HCT116 (cell line): ENCODE measurements around the gene ZGPAT. TPM values are rescaled to one million over a fixed set of nuclear protein-coding genes. Genes with fewer than 3 reads are reported as not detected.

Source experiments
- ATAC-seq: fragments of 200-7000 bp; cut with Tn5 transposase; 2 replicates; pipeline ENCODE4 v1.9.1; 2020; ENCODE audit warnings: mild to moderate bottlenecking, moderate library complexity
- BruUV-seq: library from RNA; stranded (reverse); fragments of 400-500 nt; replicated peaks from 2 replicates; lab custom pipeline; 2021; lab: Mats Ljungman, UMichigan
- CTCF ChIA-PET: fragments of 300-600 bp; sonication (Branson Sonifier 250); formaldehyde crosslinking; loops from one replicate; lab custom pipeline; 2021; ENCODE audit warnings: antibody characterized with exemption; lab: Charles Lee
- POLR2A ChIA-PET: fragments of 300-600, 350-600 bp; sonication (Branson Sonifier 250); formaldehyde crosslinking; loops from one replicate; lab custom pipeline; 2021; ENCODE audit warnings: antibody characterized with exemption; lab: Charles Lee
- RAD21 ChIA-PET, 2 experiments: fragments of 300-600 bp; sonication (Branson Sonifier 250); formaldehyde crosslinking; loops; one replicate each; lab custom pipeline; 2023; ENCODE audit warnings: low total read pairs in 2 of 2; ENCODE audit not compliant: uncharacterized antibody in 2 of 2, unreplicated experiment in 2 of 2, low non-redundant PET in 1 of 2; lab: Charles Lee
- DNase-seq: peaks from one replicate; pipeline ENCODE4 v3.0.0-alpha.2; 2010; ENCODE audit warnings: low read depth, low spot score
- H2AFZ ChIP-seq: fragments of 200-600 bp; shearing (Covaris generic), sonication (generic); 2 replicates; pipeline ENCODE4 v1.6.1; 2017; ENCODE audit warnings: low read depth, mixed run types, mixed read lengths, antibody characterized with exemption, low read length; ENCODE audit not compliant: poor library complexity, severe bottlenecking
- H3K27ac ChIP-seq: 2 replicates; pipeline ENCODE4 v1.5.1; 2012; ENCODE audit warnings: low read depth, low read length
- H3K27me3 ChIP-seq: fragments of 200-600 bp; sonication (generic); 2 replicates; pipeline ENCODE4 v1.6.1; 2016; ENCODE audit warnings: mixed run types, low read length, mixed read lengths; ENCODE audit not compliant: insufficient read depth
- H3K36me3 ChIP-seq, 2 experiments: fragments of 200-500 bp in 1 of 2; fragments of 200-600 bp in 1 of 2; sonication (Bioruptor generic) in 1 of 2; sonication (generic) in 1 of 2; 2 replicates each; pipeline versions ENCODE4 v1.5.1 to v1.6.1; 2014 to 2016; ENCODE audit warnings: low read length in 2 of 2, inconsistent platforms in 1 of 2, mixed read lengths in 1 of 2, mixed run types in 1 of 2; ENCODE audit not compliant: insufficient read depth in 2 of 2, control insufficient read depth in 1 of 2
- H3K4me1 ChIP-seq, 2 experiments: fragments of 200-600 bp in 1 of 2; sonication (generic) in 1 of 2; 2 replicates each; pipeline versions ENCODE4 v1.5.1 to v1.6.1; 2012 to 2017; ENCODE audit warnings: low read length in 2 of 2, inconsistent platforms in 1 of 2, mild to moderate bottlenecking in 1 of 2, mixed read lengths in 1 of 2, mixed run types in 1 of 2, moderate library complexity in 1 of 2; ENCODE audit not compliant: insufficient read depth in 2 of 2, control insufficient read depth in 1 of 2
- H3K4me2 ChIP-seq: fragments of 200-600 bp; sonication (generic); 2 replicates; pipeline ENCODE4 v1.6.1; 2017; ENCODE audit warnings: mixed run types, low read length, mixed read lengths
- H3K4me3 ChIP-seq, 2 experiments: fragments of 200-600 bp in 1 of 2; sonication (generic) in 1 of 2; replicated peaks in 1 of 2; 2 replicates each; pipeline ENCODE4 v1.5.1; 2011 to 2016; ENCODE audit warnings: low read length in 2 of 2, control low read depth in 1 of 2, low read depth in 1 of 2, mild to moderate bottlenecking in 1 of 2, mixed read lengths in 1 of 2, mixed run types in 1 of 2
- H3K79me2 ChIP-seq: fragments of 200-600 bp; sonication (generic); 2 replicates; pipeline ENCODE4 v1.6.1; 2017; ENCODE audit warnings: mild to moderate bottlenecking, mixed run types, low read length, moderate library complexity, mixed read lengths; ENCODE audit not compliant: insufficient read depth
- H3K9ac ChIP-seq: fragments of 200-600 bp; sonication (generic); 2 replicates; pipeline ENCODE4 v1.6.1; 2016; ENCODE audit warnings: low read length, mixed read lengths
- H3K9me2 ChIP-seq: fragments of 200-600 bp; sonication (generic), shearing (Covaris generic); 2 replicates; pipeline ENCODE4 v1.6.1; 2017; ENCODE audit warnings: mixed run types, mild to moderate bottlenecking, moderate library complexity; ENCODE audit not compliant: insufficient read depth
- H3K9me3 ChIP-seq, 2 experiments: fragments of 200-500 bp in 1 of 2; fragments of 200-600 bp in 1 of 2; sonication (Bioruptor generic) in 1 of 2; sonication (generic) in 1 of 2; 2 replicates each; pipeline ENCODE4 v1.6.1; 2014 to 2017; ENCODE audit warnings: low read length in 2 of 2, mixed read lengths in 2 of 2, inconsistent platforms in 1 of 2, low read depth in 1 of 2, mild to moderate bottlenecking in 1 of 2, mixed run types in 1 of 2, moderate library complexity in 1 of 2; ENCODE audit not compliant: control insufficient read depth in 1 of 2, insufficient read depth in 1 of 2
- H4K20me1 ChIP-seq: fragments of 200-600 bp; sonication (generic), shearing (Covaris generic); 2 replicates; pipeline ENCODE4 v1.6.1; 2017; ENCODE audit warnings: mixed run types, mild to moderate bottlenecking, moderate library complexity; ENCODE audit not compliant: insufficient read depth
- ATF3 ChIP-seq: IDR thresholded peaks from 2 replicates; pipeline ENCODE4 v1.6.1; 2012
- EZH2 ChIP-seq: fragments of 200-600 bp; sonication (generic); IDR thresholded peaks from 2 replicates; pipeline ENCODE4 v1.6.1; 2017; ENCODE audit warnings: antibody characterized with exemption, mixed run types
- EZH2phosphoT487 ChIP-seq: fragments of 200-600 bp; IDR thresholded peaks from 2 replicates; pipeline ENCODE4 v1.6.1; 2018; ENCODE audit warnings: antibody characterized with exemption, borderline replicate concordance
- FOSL1 ChIP-seq: IDR thresholded peaks from 2 replicates; pipeline ENCODE4 v1.6.1; 2012; ENCODE audit warnings: low read depth
- JUND ChIP-seq: IDR thresholded peaks from 2 replicates; pipeline ENCODE4 v1.6.1; 2012
- MAX ChIP-seq: IDR thresholded peaks from 2 replicates; pipeline ENCODE4 v1.6.1; 2012
- POLR2AphosphoS5 ChIP-seq: IDR thresholded peaks from 2 replicates; pipeline ENCODE4 v1.6.1; 2011; ENCODE audit warnings: mild to moderate bottlenecking, low read depth, low read length, moderate library complexity
- REST ChIP-seq: IDR thresholded peaks from 2 replicates; pipeline ENCODE4 v1.6.1; 2012; ENCODE audit warnings: low read depth
- SP1 ChIP-seq: IDR thresholded peaks from 2 replicates; pipeline ENCODE4 v1.6.1; 2012; ENCODE audit warnings: low read depth
- SRF ChIP-seq: IDR thresholded peaks from 2 replicates; pipeline ENCODE4 v1.6.1; 2012; ENCODE audit warnings: low read depth
- YY1 ChIP-seq: IDR thresholded peaks from 2 replicates; pipeline ENCODE4 v1.6.1; 2011; ENCODE audit warnings: low read length, low read depth, moderate library complexity, mild to moderate bottlenecking; ENCODE audit not compliant: insufficient replicate concordance; ENCODE audit errors: extremely low read depth
- ZBTB33 ChIP-seq: IDR thresholded peaks from 2 replicates; pipeline ENCODE4 v1.6.1; 2011; ENCODE audit warnings: mild to moderate bottlenecking, low read length, moderate library complexity; ENCODE audit not compliant: insufficient replicate concordance; ENCODE audit errors: extremely low read depth
- ZFX ChIP-seq: fragments of 450-650 bp; IDR thresholded peaks from 2 replicates; pipeline ENCODE4 v1.6.1; 2017
- ZNF274 ChIP-seq: fragments of 200-500 bp; sonication (Bioruptor generic); IDR thresholded peaks from 2 replicates; pipeline ENCODE4 v1.6.1; 2014; ENCODE audit warnings: mild to moderate bottlenecking, low read depth, low read length, inconsistent platforms
- intact Hi-C: fragments of 100-400 bp; cut with micrococcal nuclease; formaldehyde crosslinking; loops from 2 replicates; pipeline ENCODE4 v1.10.0; 2022
- total RNA-seq: library from RNA; stranded (reverse); gene quantifications from one replicate; pipeline ENCODE4 v1.2.1, GENCODE V29; 2021; ENCODE audit not compliant: unreplicated experiment

The ZGPAT gene
- total RNA-seq, 1 experiment from 2014 or later: 30.6 TPM

GRCh38 chr20:63660622-63661021 is 47.2 kb upstream of the ZGPAT start:
- ChIA-PET RAD21 (no interaction called here), POLR2A (no interaction called here), CTCF (no interaction called here)
- BruUV-seq: no TSS peak
- no peak overlapping the region for H3K9ac ChIP-seq
- no peaks in the 10 kb centered on the region for H3K9me2 ChIP-seq
- H2AFZ ChIP-seq: no peak overlapping the region
- H4K20me1 ChIP-seq: no peaks in the 10 kb centered on the region
- peaks cover 60% of the 10 kb centered on the region for H3K79me2 ChIP-seq
- intact Hi-C loops: no loop called here
- DNase-seq (no peak), ATAC-seq (no peak)
- no peak overlapping the region for H3K27ac ChIP-seq
- H3K9me3 ChIP-seq: no peaks in the 10 kb centered on the region
- H3K36me3 ChIP-seq: peaks cover 9 to 18% of the 10 kb centered on the region in 2 experiments
- H3K27me3 ChIP-seq: no peaks in the 10 kb centered on the region
- H3K4me1 ChIP-seq: peaks cover 10 to 27% of the 10 kb centered on the region in 2 experiments
- H3K4me2 ChIP-seq: no peak overlapping the region
- no peak overlapping the region for H3K4me3 ChIP-seq
- TF ChIP-seq FOSL1 (no peak), EZH2 (no peak), SP1 (no peak), ZBTB33 (no peak), SRF (no peak), EZH2phosphoT487 (no peak), ATF3 (no peak), ZFX (no peak), JUND (no peak), MAX (no peak), POLR2AphosphoS5 (no peak), REST (no peak), YY1 (no peak), ZNF274 (no peak)
